ENCODE data around the gene CD58.

CD58 gene

DNA sequence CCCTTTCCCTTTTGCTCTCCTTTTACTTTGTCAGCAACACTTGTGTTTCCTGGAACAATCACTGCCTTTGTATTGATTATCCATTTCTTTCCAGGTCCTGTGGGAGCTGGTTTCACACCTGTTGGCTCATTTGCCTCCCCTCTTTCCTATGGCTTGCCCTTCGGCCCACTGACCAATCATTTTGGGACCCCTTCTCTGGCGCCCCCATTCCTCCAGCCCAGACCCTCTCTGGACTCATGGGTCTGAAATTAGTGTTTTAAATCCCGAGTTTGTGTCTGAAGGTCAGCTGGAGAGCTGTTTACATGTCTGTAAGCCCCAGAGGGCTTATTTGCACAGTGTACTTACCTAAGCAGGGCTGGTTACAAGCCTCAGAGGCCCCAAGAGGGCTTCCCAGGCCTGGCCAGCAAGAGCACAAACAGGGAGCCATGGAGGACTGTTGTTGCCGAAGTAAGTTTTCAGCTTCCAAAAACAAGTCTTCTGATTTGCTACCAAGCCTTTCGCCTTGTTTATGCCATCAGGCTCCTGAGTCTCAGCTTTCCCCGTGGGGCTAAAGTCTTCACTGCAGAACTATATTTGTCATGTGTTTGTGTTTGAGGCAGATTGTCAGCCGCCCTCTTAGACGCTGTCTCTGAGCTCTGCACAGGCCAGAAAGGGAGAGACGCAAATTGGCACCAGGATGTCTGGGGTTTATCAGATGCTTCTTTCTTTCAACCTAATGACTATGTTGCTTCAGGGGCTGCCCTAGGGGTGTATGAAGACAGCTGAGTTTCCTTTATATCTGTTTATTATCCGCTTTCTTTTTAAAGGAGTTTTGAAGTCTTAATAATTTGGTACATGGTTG, 104.8 kb downstream of the CD58 start:
- no peak for DNase-seq

DNA sequence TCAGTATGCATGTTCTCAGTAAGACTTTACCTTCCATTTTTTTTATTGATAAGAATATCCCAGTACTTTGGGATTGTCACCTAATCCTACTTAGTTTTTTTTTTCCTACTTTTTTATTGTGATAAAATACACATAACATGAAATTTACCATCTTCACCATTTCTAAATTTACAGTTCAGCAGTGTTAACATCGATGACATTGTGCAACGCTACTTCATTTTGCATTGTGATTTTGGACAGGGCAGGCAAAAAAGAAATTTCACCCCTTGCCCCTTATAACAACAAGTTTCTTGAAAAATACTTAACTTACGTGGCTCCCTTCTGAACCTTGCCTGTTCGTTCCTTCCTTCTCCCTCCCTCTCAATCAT, 105.4 kb downstream of the CD58 start:
- no peak for DNase-seq

Measured in T-helper 1 cell (primary cell).